ENCODE results near the gene PTMS.

GRCh38 chr12:6809056-6809455, 42.9 kb downstream of the PTMS start:
- TF ChIP-seq POLR2A (IDR thresholded peaks at IDR 0.05) (no peak), CTCF (IDR thresholded peaks at IDR 0.05) (no peak)
